A549 (cell line): ENCODE measurements around the gene TCEAL5. TPM values are rescaled to one million over a fixed set of nuclear protein-coding genes. Genes with fewer than 3 reads are reported as not detected.
"Not testable (repeated sequence)": the region's sequence is repeated elsewhere in the genome, so short reads cannot be mapped to it uniquely, and the experiment has no call there.

Experiments
- ATAC-seq, 2 experiments: fragments of 200-7000 bp in 1 of 2; fragments of >200 bp in 1 of 2; cut with Nextera tagmentation in 1 of 2; cut with Tn5 transposase in 1 of 2; 3 replicates each; pipeline versions ENCODE4 v1.8.0 to v1.9.1; 2018 to 2020; ENCODE audit warnings: mild to moderate bottlenecking in 1 of 2, moderate library complexity in 1 of 2
- CTCF ChIA-PET: fragments of 300-600 bp; sonication (Branson Sonifier 250); formaldehyde crosslinking; extraction: SDS; loops from one replicate; lab custom pipeline; 2021; ENCODE audit warnings: antibody characterized with exemption, inconsistent platforms; lab: Yijun Ruan, JAX
- POLR2A ChIA-PET: fragments of 350-600 bp; formaldehyde crosslinking; extraction: SDS; loops from one replicate; lab custom pipeline; 2021; ENCODE audit warnings: antibody characterized with exemption, inconsistent platforms; lab: Yijun Ruan, JAX
- DNase-seq, 2 experiments: peaks; one replicate each; pipeline versions ENCODE4 v3.0.0 to v3.0.0-alpha.2; 2011 to 2016; ENCODE audit warnings: low read depth in 1 of 2, low spot score in 1 of 2
- FAIRE-seq: peaks from 2 replicates; lab custom pipeline; 2011; peaks lifted over from hg19 to GRCh38; lab: Jason Lieb, UNC
- H3K27ac ChIP-seq, 2 experiments: fragments of >200 bp; sonication (Bioruptor Twin); formaldehyde crosslinking; 3 replicates each; pipeline ENCODE4 v1.5.1; 2016 to 2017
- H3K4me1 ChIP-seq: fragments of >200 bp; sonication (Bioruptor Twin); formaldehyde crosslinking; 3 replicates; pipeline ENCODE4 v1.6.1; 2016
- H3K4me2 ChIP-seq: fragments of >200 bp; sonication (Bioruptor Twin); formaldehyde crosslinking; 3 replicates; pipeline ENCODE4 v1.6.1; 2016
- H3K4me3 ChIP-seq: fragments of >200 bp; sonication (Bioruptor Twin); formaldehyde crosslinking; 3 replicates; pipeline ENCODE4 v1.5.1; 2016
- H3K9me3 ChIP-seq: fragments of >200 bp; sonication (Bioruptor Twin); formaldehyde crosslinking; 3 replicates; pipeline ENCODE4 v1.6.1; 2016
- CBX8 ChIP-seq: fragments of 200-600 bp; sonication (generic); IDR thresholded peaks from 2 replicates; pipeline ENCODE4 v1.6.1; 2016
- EHMT2 ChIP-seq: fragments of 200-600 bp; sonication (generic); IDR thresholded peaks from 2 replicates; pipeline ENCODE4 v1.6.1; 2016; ENCODE audit warnings: antibody characterized with exemption, low read depth, mild to moderate bottlenecking, moderate library complexity
- GATA3 ChIP-seq: IDR thresholded peaks from 2 replicates; pipeline ENCODE4 v1.6.1; 2012; ENCODE audit warnings: borderline replicate concordance
- HEYL ChIP-seq: fragments of 250-450 bp; sonication (Bioruptor Pico); IDR thresholded peaks from 2 replicates; pipeline ENCODE4 v1.8.0; 2021; ENCODE audit warnings: mild to moderate bottlenecking, moderate library complexity
- HOXB13 ChIP-seq: fragments of 250-450 bp; sonication (Bioruptor Pico); IDR thresholded peaks from 2 replicates; pipeline ENCODE4 v1.5.0; 2020; ENCODE audit warnings: low read depth, mild to moderate bottlenecking, moderate library complexity
- NFE2L2 ChIP-seq: fragments of 150-350 bp; conservative IDR thresholded peaks from 2 replicates; pipeline ENCODE4 v1.6.1; 2014; ENCODE audit warnings: low read length
- NPAS2 ChIP-seq: fragments of 250-450 bp; sonication (Bioruptor Pico); IDR thresholded peaks from 2 replicates; pipeline ENCODE4 v1.8.0; 2022; ENCODE audit warnings: mild to moderate bottlenecking, moderate library complexity, borderline replicate concordance
- RCOR1 ChIP-seq: fragments of 150-350 bp; IDR thresholded peaks from 2 replicates; pipeline ENCODE4 v1.6.1; 2014; ENCODE audit warnings: antibody characterized with exemption, low read length, low read depth
- RFX5 ChIP-seq: fragments of 450-650 bp; IDR thresholded peaks from 2 replicates; pipeline ENCODE4 v1.7.1; 2014; ENCODE audit warnings: antibody characterized with exemption, mild to moderate bottlenecking, moderate library complexity
- ZFP36 ChIP-seq: fragments of 450-650 bp; IDR thresholded peaks from 2 replicates; pipeline ENCODE4 v1.6.1; 2014; ENCODE audit warnings: borderline replicate concordance; ENCODE audit not compliant: partially characterized antibody
- WGBS: methylation state at CpG from one replicate; pipeline ENCODE4 v1.1.6; 2017; ENCODE audit errors: missing lambda C conversion rate; 5-methylcytosine and 5-hydroxymethylcytosine counted together
- polyA plus RNA-seq, 4 experiments: library from polyadenylated mRNA; depleted of rRNA in 3 of 4; stranded (reverse); fragments of >200 nt; fragmentation: RNase III in 1 of 4; extraction: RNeasy Plus Mini Kit Qiagen cat#74134 plus additional on column Dnase treatment in 1 of 4; gene quantifications; 2 replicates in 3 of 4; 3 replicates in 1 of 4; pipeline ENCODE4 v1.2.3, GENCODE V29; 2011 to 2017
- TF ChIP-seq, protein P1 (sequence below): IDR thresholded peaks from 2 replicates; pipeline ENCODE4 v1.6.1; 2012
- TF ChIP-seq, protein P2 (sequence below): fragments of 250-450 bp; sonication (Bioruptor Pico); IDR thresholded peaks from 2 replicates; pipeline ENCODE4 v1.5.0; 2021; ENCODE audit warnings: mild to moderate bottlenecking, moderate library complexity, borderline replicate concordance
- TF ChIP-seq, protein P3 (sequence below): fragments of 200-600 bp; sonication (generic); IDR thresholded peaks from 2 replicates; pipeline ENCODE4 v1.6.1; 2016; ENCODE audit warnings: antibody characterized with exemption, mild to moderate bottlenecking, moderate library complexity
- TF ChIP-seq, protein P4 (sequence below): IDR thresholded peaks from 2 replicates; pipeline ENCODE4 v1.6.1; 2012

TCEAL5 gene
- polyA plus RNA-seq, 2 of the 4 experiments (the other 2 are of a cell fraction) = not detected

DNA sequence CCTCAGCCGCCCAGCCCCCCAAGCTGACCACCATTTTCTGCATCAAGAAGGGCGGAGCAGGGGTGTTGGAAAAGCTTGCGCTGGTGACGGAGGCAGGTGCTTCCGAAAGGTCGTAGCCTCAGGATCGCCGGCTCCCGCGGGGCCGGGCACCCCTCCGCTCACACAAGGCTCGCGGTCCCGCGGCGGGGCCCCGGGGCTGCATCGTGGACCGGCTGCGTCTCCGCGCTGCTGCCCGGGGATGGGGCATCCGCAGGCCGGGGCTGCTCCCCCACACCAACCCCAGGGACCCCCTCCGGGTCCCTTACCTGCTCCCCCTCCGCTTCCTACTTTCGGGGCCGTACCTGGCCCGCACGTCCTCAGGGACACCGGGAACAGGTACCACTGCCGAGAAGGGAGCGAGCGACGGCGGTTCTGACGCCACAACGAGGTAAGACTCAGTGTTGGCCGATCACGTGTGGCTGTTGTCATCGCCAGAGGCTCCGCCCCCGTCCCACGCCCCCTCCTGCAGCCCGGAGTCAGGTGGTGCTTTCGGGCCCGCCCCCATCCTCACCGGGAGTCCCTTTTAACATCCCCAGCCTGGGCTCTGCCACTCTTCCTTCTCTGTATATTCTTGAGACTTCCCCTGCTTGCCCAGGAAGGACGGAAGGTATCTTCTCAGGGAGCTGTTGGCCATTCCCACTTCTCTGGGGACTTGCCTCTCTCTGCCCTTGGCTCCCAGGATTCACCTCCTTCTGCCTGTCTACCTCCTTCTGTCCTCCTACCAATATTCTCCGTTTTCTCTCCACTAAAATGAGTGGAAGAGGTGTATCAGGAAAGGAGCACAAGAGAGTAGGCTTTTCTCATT is 34.2 kb upstream of the TCEAL5 start, which contains the start of gene BEX2 (continued):
- TF ChIP-seq, protein P1, sequence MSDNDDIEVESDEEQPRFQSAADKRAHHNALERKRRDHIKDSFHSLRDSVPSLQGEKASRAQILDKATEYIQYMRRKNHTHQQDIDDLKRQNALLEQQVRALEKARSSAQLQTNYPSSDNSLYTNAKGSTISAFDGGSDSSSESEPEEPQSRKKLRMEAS = 0 out of 2 replicates have a peak, but pooled peaks have one; percentile 18
- TF ChIP-seq NFE2L2 = no peak
- TF ChIP-seq, protein P2, sequence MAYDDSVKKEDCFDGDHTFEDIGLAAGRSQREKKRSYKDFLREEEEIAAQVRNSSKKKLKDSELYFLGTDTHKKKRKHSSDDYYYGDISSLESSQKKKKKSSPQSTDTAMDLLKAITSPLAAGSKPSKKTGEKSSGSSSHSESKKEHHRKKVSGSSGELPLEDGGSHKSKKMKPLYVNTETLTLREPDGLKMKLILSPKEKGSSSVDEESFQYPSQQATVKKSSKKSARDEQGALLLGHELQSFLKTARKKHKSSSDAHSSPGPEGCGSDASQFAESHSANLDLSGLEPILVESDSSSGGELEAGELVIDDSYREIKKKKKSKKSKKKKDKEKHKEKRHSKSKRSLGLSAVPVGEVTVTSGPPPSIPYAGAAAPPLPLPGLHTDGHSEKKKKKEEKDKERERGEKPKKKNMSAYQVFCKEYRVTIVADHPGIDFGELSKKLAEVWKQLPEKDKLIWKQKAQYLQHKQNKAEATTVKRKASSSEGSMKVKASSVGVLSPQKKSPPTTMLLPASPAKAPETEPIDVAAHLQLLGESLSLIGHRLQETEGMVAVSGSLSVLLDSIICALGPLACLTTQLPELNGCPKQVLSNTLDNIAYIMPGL (CRISPR knock-in tag) = no peak
- TF ChIP-seq EHMT2 = no peak
- TF ChIP-seq GATA3 = no peak
- TF ChIP-seq NPAS2 = no peak

DNA sequence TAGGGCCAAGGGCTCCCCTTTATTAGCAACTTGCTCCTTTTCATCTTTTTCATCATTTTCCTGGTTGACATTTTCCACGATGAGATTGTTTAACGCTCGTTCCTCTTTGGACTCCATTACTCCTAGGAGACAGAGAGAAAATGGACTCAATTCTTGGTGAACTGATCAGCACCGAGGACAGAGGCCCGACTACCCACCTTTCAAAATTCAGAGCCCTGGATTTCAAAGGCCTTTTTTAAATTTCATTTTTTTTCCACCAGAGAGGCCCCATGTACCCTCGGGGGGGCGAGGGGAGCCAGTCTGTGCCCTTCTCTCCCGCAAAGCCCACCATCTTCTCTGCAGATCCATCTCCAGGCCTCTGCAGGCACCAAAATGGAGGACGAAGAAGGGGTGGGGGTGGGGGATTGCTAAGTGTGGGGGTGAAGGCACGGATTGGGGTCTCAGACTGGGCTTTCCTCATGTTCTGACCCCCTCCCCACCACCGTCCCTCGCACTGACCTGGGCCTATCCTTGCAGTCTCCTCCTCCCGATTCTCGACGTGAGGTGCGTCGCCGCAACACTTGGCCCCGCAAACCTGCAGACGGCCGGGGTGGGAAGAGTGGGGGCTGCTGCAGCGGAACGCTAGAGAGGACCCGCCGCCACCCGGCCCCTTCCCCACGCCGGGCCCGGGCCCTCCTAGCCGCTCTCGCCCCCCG is 33.5 kb upstream of the TCEAL5 start:
- Histone ChIP-seq H3K4me3 (peak overlapping the region; percentile 54), H3K9me3 (no peaks in the 10 kb centered on the region), H3K27ac (peak overlapping the region; percentile 60 to 85; a peak in 5 of 6 replicates), H3K4me1 (no peaks in the 10 kb centered on the region), H3K4me2 (peak overlapping the region; percentile 84)
- ATAC-seq = peak in 1 of 2 experiments; percentile 14; a peak in 1 of 6 replicates
- DNase-seq = no peak
- ChIA-PET POLR2A (no interaction called here), CTCF (no interaction called here)
- no peak for FAIRE-seq
- TF ChIP-seq, protein P3, sequence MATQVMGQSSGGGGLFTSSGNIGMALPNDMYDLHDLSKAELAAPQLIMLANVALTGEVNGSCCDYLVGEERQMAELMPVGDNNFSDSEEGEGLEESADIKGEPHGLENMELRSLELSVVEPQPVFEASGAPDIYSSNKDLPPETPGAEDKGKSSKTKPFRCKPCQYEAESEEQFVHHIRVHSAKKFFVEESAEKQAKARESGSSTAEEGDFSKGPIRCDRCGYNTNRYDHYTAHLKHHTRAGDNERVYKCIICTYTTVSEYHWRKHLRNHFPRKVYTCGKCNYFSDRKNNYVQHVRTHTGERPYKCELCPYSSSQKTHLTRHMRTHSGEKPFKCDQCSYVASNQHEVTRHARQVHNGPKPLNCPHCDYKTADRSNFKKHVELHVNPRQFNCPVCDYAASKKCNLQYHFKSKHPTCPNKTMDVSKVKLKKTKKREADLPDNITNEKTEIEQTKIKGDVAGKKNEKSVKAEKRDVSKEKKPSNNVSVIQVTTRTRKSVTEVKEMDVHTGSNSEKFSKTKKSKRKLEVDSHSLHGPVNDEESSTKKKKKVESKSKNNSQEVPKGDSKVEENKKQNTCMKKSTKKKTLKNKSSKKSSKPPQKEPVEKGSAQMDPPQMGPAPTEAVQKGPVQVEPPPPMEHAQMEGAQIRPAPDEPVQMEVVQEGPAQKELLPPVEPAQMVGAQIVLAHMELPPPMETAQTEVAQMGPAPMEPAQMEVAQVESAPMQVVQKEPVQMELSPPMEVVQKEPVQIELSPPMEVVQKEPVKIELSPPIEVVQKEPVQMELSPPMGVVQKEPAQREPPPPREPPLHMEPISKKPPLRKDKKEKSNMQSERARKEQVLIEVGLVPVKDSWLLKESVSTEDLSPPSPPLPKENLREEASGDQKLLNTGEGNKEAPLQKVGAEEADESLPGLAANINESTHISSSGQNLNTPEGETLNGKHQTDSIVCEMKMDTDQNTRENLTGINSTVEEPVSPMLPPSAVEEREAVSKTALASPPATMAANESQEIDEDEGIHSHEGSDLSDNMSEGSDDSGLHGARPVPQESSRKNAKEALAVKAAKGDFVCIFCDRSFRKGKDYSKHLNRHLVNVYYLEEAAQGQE = peak; percentile 71; the same call in 1 of the 2 replicates
- no peak for TF ChIP-seq RFX5
- 82% methylated on average over 9 of the region's 32 CpGs for WGBS

DNA sequence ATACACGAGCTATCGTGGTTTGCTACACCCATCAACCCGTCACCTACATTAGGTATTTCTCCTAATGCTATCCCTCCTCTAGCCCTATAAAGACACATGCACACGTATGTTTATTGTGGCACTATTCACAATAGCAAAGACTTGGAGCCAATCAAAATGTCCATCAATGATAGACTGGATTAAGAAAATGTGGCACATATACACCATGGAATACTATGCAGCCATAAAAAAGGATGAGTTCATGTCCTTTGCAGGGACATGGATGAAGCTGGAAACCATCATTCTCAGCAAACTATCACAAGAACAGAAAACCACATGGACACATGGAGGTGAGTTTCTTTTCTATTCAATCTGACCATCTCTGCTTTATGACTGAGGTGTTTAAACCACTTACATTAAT is 29.1 kb upstream of the TCEAL5 start:
- H3K4me1 ChIP-seq, CTCF ChIA-PET, H3K27ac ChIP-seq, H3K4me3 ChIP-seq, H3K9me3 ChIP-seq, H3K4me2 ChIP-seq, DNase-seq, FAIRE-seq, ATAC-seq, POLR2A ChIA-PET: not testable (repeated sequence)
- WGBS = 33% methylated on average over 4 of the region's 4 CpGs

DNA sequence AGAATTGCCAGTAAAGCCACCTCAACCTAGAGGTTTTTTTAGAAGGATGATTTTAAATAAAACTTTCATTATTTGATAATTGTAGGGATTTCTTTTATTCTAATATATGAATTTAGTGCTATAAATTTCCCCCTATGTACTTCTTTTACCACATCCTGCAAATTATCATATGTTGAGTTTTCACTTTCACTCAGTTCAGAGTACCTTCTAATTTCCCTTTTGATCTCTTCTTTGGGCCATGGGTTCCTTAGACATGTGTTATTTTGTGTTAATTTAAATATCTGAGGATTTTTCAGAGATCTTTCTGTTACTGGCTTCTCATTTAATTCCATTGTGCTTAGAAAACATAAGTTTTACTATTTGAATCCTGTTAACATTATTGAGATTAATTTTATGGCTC is 28.2 kb upstream of the TCEAL5 start:
- no peaks in the 10 kb centered on the region for H3K4me1 ChIP-seq

More for the DNA sequence above, 28.2 kb upstream of the TCEAL5 start:
- POLR2A ChIA-PET = no interaction called here
- Histone ChIP-seq H3K27ac (no peak overlapping the region), H3K4me2 (no peak overlapping the region), H3K4me3 (no peak overlapping the region), H3K9me3 (no peaks in the 10 kb centered on the region)
- no peak for TF ChIP-seq HEYL
- TF ChIP-seq CBX8 = no peak
- TF ChIP-seq NFE2L2 = no peak
- TF ChIP-seq HOXB13 (CRISPR knock-in tag) = no peak
- TF ChIP-seq ZFP36 = no peak
- TF ChIP-seq, protein P1 = no peak
- TF ChIP-seq, protein P4, sequence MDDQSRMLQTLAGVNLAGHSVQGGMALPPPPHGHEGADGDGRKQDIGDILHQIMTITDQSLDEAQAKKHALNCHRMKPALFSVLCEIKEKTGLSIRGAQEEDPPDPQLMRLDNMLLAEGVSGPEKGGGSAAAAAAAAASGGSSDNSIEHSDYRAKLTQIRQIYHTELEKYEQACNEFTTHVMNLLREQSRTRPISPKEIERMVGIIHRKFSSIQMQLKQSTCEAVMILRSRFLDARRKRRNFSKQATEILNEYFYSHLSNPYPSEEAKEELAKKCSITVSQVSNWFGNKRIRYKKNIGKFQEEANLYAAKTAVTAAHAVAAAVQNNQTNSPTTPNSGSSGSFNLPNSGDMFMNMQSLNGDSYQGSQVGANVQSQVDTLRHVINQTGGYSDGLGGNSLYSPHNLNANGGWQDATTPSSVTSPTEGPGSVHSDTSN = no peak
- TF ChIP-seq RCOR1 = no peak
- no peak for FAIRE-seq
- CTCF ChIA-PET = no interaction called here
- no peak for DNase-seq
- no peak for ATAC-seq
